Measurements from ENCODE around the gene LRFN4.

Gene LRFN4

GRCh38 chr11:66854729-66855211, 2.1 kb upstream of the LRFN4 start:
- TF ChIP-seq YY1 (IDR thresholded peaks at IDR 0.05; ENCODE audit: insufficient read depth, insufficient read length) (no peak), SUZ12 (IDR thresholded peaks at IDR 0.05; ENCODE audit: extremely low read depth, insufficient read depth, insufficient read length) (no peak), ZNF274 (IDR thresholded peaks at IDR 0.05; ENCODE audit: low read depth, low read length) (no peak)
- no peak for DNase-seq (ENCODE audit: low read depth, low spot score)
- H3K36me3 ChIP-seq (ENCODE audit: insufficient read depth, insufficient read length, low read length), result peaks cover 34% of the 10 kb centered on the region
- no peaks in the 10 kb centered on the region for H3K27me3 ChIP-seq (ENCODE audit: insufficient read depth, insufficient read length)
- H3K9me3 ChIP-seq (ENCODE audit: insufficient read depth, low read length), result no peaks in the 10 kb centered on the region
- H3K9ac ChIP-seq (ENCODE audit: insufficient read length, low read depth), result no peak overlapping the region
- H3K4me1 ChIP-seq (ENCODE audit: insufficient read depth, insufficient read length), result peaks cover 22% of the 10 kb centered on the region
- no peak overlapping the region for H3K4me3 ChIP-seq (ENCODE audit: insufficient read length, low read depth)

DNA sequence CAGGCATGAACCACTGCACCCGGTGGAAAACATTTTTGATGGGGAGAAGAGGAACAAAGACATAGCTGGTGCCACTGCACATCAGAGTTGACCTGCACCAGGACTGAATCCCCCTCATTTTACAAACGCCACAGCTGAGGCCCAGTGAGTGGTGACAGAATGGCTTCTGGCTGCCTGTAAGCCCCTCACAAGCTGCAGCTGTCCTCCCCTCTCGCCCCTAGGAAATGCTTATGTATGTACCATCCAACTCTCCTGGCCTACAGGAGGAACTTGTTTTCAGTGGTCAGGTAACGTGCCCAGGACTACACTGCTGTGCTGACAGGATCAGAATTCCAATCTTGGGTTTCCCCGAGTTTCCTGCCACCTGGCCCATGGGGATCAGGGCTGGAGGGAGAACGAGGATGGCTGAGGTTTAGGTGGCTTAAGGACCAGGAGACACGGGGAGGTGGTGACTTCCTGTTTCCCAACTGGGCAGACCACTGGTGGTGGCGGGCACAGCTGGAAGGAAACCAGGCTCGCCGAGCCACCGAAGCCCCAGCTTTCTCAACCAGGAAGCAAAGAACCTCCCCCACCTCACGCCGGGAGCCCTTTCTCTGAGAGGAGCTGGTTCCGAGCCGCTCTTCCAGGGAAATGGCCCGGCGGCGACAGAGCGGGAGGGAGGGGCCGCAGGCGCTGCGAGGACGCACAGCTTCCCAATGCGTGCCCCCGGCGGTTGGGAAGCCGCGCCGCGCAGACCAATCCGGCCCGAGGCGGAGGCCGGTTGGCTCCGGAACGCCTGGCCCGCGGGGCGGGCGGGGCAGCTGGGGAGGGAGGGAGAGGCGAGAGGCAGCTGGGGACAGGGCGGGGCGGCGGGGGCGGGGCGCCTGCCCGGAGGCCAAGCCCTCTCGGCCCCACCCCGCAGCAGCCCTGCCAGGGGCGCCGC, 1.0 kb upstream of the LRFN4 start:
- DNase-seq (ENCODE audit: low read depth, low spot score), result peak; percentile 95
- Histone ChIP-seq H3K4me1 (ENCODE audit: insufficient read depth, insufficient read length) (peaks cover 24% of the 10 kb centered on the region), H3K27me3 (ENCODE audit: insufficient read depth, insufficient read length) (no peaks in the 10 kb centered on the region), H3K4me3 (ENCODE audit: insufficient read length, low read depth) (peak overlapping the region; percentile 85), H3K9me3 (ENCODE audit: insufficient read depth, low read length) (no peaks in the 10 kb centered on the region), H3K9ac (ENCODE audit: insufficient read length, low read depth) (peak overlapping the region; percentile 93), H3K36me3 (ENCODE audit: insufficient read depth, insufficient read length, low read length) (peaks cover 34% of the 10 kb centered on the region)
- TF ChIP-seq YY1 (IDR thresholded peaks at IDR 0.05; ENCODE audit: insufficient read depth, insufficient read length) (no peak), SUZ12 (IDR thresholded peaks at IDR 0.05; ENCODE audit: extremely low read depth, insufficient read depth, insufficient read length) (no peak), ZNF274 (IDR thresholded peaks at IDR 0.05; ENCODE audit: low read depth, low read length) (no peak)

GRCh38 chr11:66857234-66857926, 516 bp downstream of the LRFN4 start:
- no peaks in the 10 kb centered on the region for H3K27me3 ChIP-seq (ENCODE audit: insufficient read depth, insufficient read length)
- peaks cover 45% of the 10 kb centered on the region for H3K36me3 ChIP-seq (ENCODE audit: insufficient read depth, insufficient read length, low read length)
- peaks cover 25% of the 10 kb centered on the region for H3K4me1 ChIP-seq (ENCODE audit: insufficient read depth, insufficient read length)
- H3K9ac ChIP-seq (ENCODE audit: insufficient read length, low read depth), result peak overlapping the region; percentile 92
- TF ChIP-seq SUZ12 (IDR thresholded peaks at IDR 0.05; ENCODE audit: extremely low read depth, insufficient read depth, insufficient read length) (no peak), YY1 (IDR thresholded peaks at IDR 0.05; ENCODE audit: insufficient read depth, insufficient read length) (no peak), ZNF274 (IDR thresholded peaks at IDR 0.05; ENCODE audit: low read depth, low read length) (no peak)
- peak overlapping the region; percentile 85 for H3K4me3 ChIP-seq (ENCODE audit: insufficient read length, low read depth)
- H3K9me3 ChIP-seq (ENCODE audit: insufficient read depth, low read length), result no peaks in the 10 kb centered on the region
- no peak for DNase-seq (ENCODE audit: low read depth, low spot score)

GRCh38 chr11:66857927-66858185, 992 bp downstream of the LRFN4 start:
- Histone ChIP-seq H3K4me3 (ENCODE audit: insufficient read length, low read depth) (peak overlapping the region; percentile 85), H3K36me3 (ENCODE audit: insufficient read depth, insufficient read length, low read length) (peaks cover 50% of the 10 kb centered on the region), H3K9me3 (ENCODE audit: insufficient read depth, low read length) (no peaks in the 10 kb centered on the region), H3K27me3 (ENCODE audit: insufficient read depth, insufficient read length) (no peaks in the 10 kb centered on the region), H3K4me1 (ENCODE audit: insufficient read depth, insufficient read length) (peaks cover 25% of the 10 kb centered on the region), H3K9ac (ENCODE audit: insufficient read length, low read depth) (peak overlapping the region; percentile 92)
- no peak for DNase-seq (ENCODE audit: low read depth, low spot score)
- TF ChIP-seq ZNF274 (IDR thresholded peaks at IDR 0.05; ENCODE audit: low read depth, low read length), result no peak
- TF ChIP-seq SUZ12 (IDR thresholded peaks at IDR 0.05; ENCODE audit: extremely low read depth, insufficient read depth, insufficient read length), result no peak
- TF ChIP-seq YY1 (IDR thresholded peaks at IDR 0.05; ENCODE audit: insufficient read depth, insufficient read length), result no peak

GRCh38 chr11:66858186-66858938, 1.5 kb downstream of the LRFN4 start:
- no peak for DNase-seq (ENCODE audit: low read depth, low spot score)
- H3K9ac ChIP-seq (ENCODE audit: insufficient read length, low read depth), result no peak overlapping the region
- no peaks in the 10 kb centered on the region for H3K27me3 ChIP-seq (ENCODE audit: insufficient read depth, insufficient read length)
- no peaks in the 10 kb centered on the region for H3K9me3 ChIP-seq (ENCODE audit: insufficient read depth, low read length)
- no peak overlapping the region for H3K4me3 ChIP-seq (ENCODE audit: insufficient read length, low read depth)
- peaks cover 22% of the 10 kb centered on the region for H3K4me1 ChIP-seq (ENCODE audit: insufficient read depth, insufficient read length)
- H3K36me3 ChIP-seq (ENCODE audit: insufficient read depth, insufficient read length, low read length), result peaks cover 53% of the 10 kb centered on the region
- TF ChIP-seq SUZ12 (IDR thresholded peaks at IDR 0.05; ENCODE audit: extremely low read depth, insufficient read depth, insufficient read length), result no peak
- TF ChIP-seq YY1 (IDR thresholded peaks at IDR 0.05; ENCODE audit: insufficient read depth, insufficient read length), result no peak
- TF ChIP-seq ZNF274 (IDR thresholded peaks at IDR 0.05; ENCODE audit: low read depth, low read length), result no peak

DNA sequence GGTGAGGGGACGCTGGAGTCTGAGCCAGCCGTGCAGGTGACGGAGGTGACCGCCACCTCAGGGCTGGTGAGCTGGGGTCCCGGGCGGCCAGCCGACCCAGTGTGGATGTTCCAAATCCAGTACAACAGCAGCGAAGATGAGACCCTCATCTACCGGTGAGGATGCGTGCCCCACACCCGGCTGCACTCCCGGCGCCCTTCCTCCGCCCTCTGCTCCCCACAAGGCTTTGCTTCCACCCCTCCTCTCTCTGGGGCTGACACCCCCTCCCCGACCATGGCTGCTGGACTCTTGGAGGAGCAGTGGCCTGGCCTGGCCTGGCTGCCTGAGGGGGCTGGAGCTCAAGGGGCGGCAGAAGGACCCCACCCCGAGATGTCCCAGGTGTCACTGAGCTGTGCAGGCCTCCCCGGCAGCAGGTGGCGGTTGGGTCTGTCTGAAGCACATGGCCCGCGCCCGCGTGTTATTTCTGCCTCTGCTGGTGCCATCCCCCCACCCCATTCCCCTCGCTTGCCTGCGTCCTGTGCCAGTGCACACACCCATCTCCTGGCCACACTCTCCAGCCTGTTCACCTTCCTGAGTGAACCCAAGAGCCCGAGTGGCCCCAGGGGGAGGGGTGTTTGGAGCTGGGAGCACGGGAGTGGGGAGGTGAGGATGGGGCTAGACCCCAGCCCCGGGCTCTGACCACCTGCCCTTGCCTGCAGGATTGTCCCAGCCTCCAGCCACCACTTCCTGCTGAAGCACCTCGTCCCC, 2.2 kb downstream of the LRFN4 start:
- Histone ChIP-seq H3K4me1 (ENCODE audit: insufficient read depth, insufficient read length) (peaks cover 16% of the 10 kb centered on the region), H3K4me3 (ENCODE audit: insufficient read length, low read depth) (no peak overlapping the region), H3K27me3 (ENCODE audit: insufficient read depth, insufficient read length) (no peaks in the 10 kb centered on the region), H3K36me3 (ENCODE audit: insufficient read depth, insufficient read length, low read length) (peaks cover 57% of the 10 kb centered on the region), H3K9ac (ENCODE audit: insufficient read length, low read depth) (peak overlapping the region; percentile 8), H3K9me3 (ENCODE audit: insufficient read depth, low read length) (no peaks in the 10 kb centered on the region)
- no peak for DNase-seq (ENCODE audit: low read depth, low spot score)
- no peak for TF ChIP-seq ZNF274 (IDR thresholded peaks at IDR 0.05; ENCODE audit: low read depth, low read length)
- TF ChIP-seq SUZ12 (IDR thresholded peaks at IDR 0.05; ENCODE audit: extremely low read depth, insufficient read depth, insufficient read length), result no peak
- no peak for TF ChIP-seq YY1 (IDR thresholded peaks at IDR 0.05; ENCODE audit: insufficient read depth, insufficient read length)
